ENCODE data around the gene SPOCK2.

Gene SPOCK2

GRCh38 chr10:72062382-72062781 lies 26.0 kb downstream of the SPOCK2 start:
- TF ChIP-seq, protein P1, sequence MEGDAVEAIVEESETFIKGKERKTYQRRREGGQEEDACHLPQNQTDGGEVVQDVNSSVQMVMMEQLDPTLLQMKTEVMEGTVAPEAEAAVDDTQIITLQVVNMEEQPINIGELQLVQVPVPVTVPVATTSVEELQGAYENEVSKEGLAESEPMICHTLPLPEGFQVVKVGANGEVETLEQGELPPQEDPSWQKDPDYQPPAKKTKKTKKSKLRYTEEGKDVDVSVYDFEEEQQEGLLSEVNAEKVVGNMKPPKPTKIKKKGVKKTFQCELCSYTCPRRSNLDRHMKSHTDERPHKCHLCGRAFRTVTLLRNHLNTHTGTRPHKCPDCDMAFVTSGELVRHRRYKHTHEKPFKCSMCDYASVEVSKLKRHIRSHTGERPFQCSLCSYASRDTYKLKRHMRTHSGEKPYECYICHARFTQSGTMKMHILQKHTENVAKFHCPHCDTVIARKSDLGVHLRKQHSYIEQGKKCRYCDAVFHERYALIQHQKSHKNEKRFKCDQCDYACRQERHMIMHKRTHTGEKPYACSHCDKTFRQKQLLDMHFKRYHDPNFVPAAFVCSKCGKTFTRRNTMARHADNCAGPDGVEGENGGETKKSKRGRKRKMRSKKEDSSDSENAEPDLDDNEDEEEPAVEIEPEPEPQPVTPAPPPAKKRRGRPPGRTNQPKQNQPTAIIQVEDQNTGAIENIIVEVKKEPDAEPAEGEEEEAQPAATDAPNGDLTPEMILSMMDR (IDR thresholded peaks at IDR 0.05; ENCODE audit: low read depth, low read length) = no peak
- no peak overlapping the region for H3K4me3 ChIP-seq (ENCODE audit: low read depth, low read length)

- no peak overlapping the region for H3K4me3 ChIP-seq (ENCODE audit: low read depth, low read length)
- TF ChIP-seq, protein P1 (IDR thresholded peaks at IDR 0.05; ENCODE audit: low read depth, low read length) = no peak
Observed at GRCh38 chr10:72061930-72062329, 26.4 kb downstream of the SPOCK2 start.

GRCh38 chr10:72061491-72061890 lies 26.9 kb downstream of the SPOCK2 start:
- TF ChIP-seq, protein P1 (IDR thresholded peaks at IDR 0.05; ENCODE audit: low read depth, low read length) = no peak
- H3K4me3 ChIP-seq (ENCODE audit: low read depth, low read length) = no peak overlapping the region

- TF ChIP-seq, protein P1 (IDR thresholded peaks at IDR 0.05; ENCODE audit: low read depth, low read length) = no peak
- H3K4me3 ChIP-seq (ENCODE audit: low read depth, low read length) = no peak overlapping the region
Observed at GRCh38 chr10:72059843-72060822, 28.2 kb downstream of the SPOCK2 start.

GRCh38 chr10:72058989-72059842 lies 29.1 kb downstream of the SPOCK2 start:
- TF ChIP-seq, protein P1 (IDR thresholded peaks at IDR 0.05; ENCODE audit: low read depth, low read length) = no peak
- H3K4me3 ChIP-seq (ENCODE audit: low read depth, low read length) = no peak overlapping the region

DNA sequence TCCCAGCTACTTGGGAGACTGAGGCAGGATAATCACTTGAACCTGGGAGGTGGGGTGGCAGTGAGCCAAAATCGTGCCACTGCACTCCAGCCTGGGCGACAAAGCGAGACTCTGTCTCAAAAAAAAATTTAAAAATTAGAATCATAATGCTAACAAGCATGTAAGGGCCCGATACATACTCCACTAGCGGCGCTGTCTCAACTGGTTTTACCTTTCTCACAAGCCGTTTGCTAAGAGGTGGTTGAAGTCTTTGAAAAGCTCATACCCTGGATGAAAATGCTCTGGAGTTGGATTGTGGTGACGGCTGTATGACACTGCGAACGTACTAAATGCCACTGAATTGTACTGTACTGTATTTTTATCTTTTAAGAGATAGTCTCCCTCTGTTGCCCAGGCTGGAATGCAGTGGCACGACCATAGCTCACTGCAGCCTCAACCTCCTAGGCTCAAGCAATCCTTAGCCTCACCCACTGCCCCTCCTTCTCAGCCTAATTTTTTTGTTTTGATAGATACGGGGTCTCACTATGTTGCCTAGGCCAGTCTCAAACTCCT lies 29.9 kb downstream of the SPOCK2 start:
- no peak overlapping the region for H3K4me3 ChIP-seq (ENCODE audit: low read depth, low read length)
- TF ChIP-seq, protein P1 (IDR thresholded peaks at IDR 0.05; ENCODE audit: low read depth, low read length) = no peak

All from WI38 (cell line).